HepG2 (cell line): ENCODE results near the gene PDE4D. TPM values are rescaled to one million over a fixed set of nuclear protein-coding genes. Genes with fewer than 3 reads are reported as not detected.

Experiments used
- ATAC-seq: fragments of 200-7000 bp; cut with Tn5 transposase; 3 replicates; pipeline ENCODE4 v1.9.1; 2020; ENCODE audit warnings: mild to moderate bottlenecking, moderate library complexity
- BruUV-seq: library from RNA; stranded (reverse); fragments of 400-500 nt; replicated peaks from 2 replicates; lab custom pipeline; 2021; lab: Mats Ljungman, UMichigan
- CTCF ChIA-PET: fragments of 300-600 bp; formaldehyde crosslinking; extraction: SDS; loops from one replicate; lab custom pipeline; 2021; ENCODE audit warnings: low total read pairs, inconsistent platforms, low intra/inter-chr PET ratio; lab: Yijun Ruan, JAX
- POLR2A ChIA-PET: fragments of 350-600 bp; sonication (Branson Sonifier 250); formaldehyde crosslinking; loops from one replicate; lab custom pipeline; 2020; ENCODE audit warnings: antibody characterized with exemption, inconsistent platforms; lab: Yijun Ruan, JAX
- DNase-seq: peaks from one replicate; pipeline ENCODE4 v3.0.0-alpha.2; 2015; ENCODE audit warnings: low spot score
- FAIRE-seq: peaks from 3 replicates; lab custom pipeline; 2011; peaks lifted over from hg19 to GRCh38; lab: Jason Lieb, UNC
- H2AFZ ChIP-seq: one replicate; pipeline ENCODE4 v1.6.1; 2011; ENCODE audit warnings: low read length, inconsistent platforms
- H3K27ac ChIP-seq: fragments of 300-600 bp; 3 replicates; pipeline ENCODE4 v1.8.0; 2011; ENCODE audit warnings: mixed run types, mild to moderate bottlenecking, mixed read lengths, low read length, inconsistent platforms; ENCODE audit not compliant: insufficient read depth; ENCODE audit errors: extremely low read length
- H3K27me3 ChIP-seq, 2 experiments: fragments of 200-600 bp in 1 of 2; 2 replicates in 1 of 2; 3 replicates in 1 of 2; pipeline versions ENCODE4 v1.6.0 to v1.8.0; 2011; ENCODE audit warnings: low read length in 2 of 2, mild to moderate bottlenecking in 2 of 2, moderate library complexity in 2 of 2, inconsistent platforms in 1 of 2; ENCODE audit not compliant: insufficient read depth in 2 of 2, control insufficient read depth in 1 of 2
- H3K36me3 ChIP-seq, 2 experiments: fragments of 200-600 bp in 1 of 2; replicated peaks in 1 of 2; 2 replicates in 1 of 2; 3 replicates in 1 of 2; pipeline versions ENCODE4 v1.5.1 to v1.8.0; 2011; ENCODE audit warnings: low read length in 2 of 2, inconsistent platforms in 1 of 2; ENCODE audit not compliant: insufficient read depth in 2 of 2, control insufficient read depth in 1 of 2
- H3K4me1 ChIP-seq: 2 replicates; pipeline ENCODE4 v1.5.1; 2012; ENCODE audit warnings: low read length, inconsistent platforms; ENCODE audit not compliant: insufficient read depth
- H3K4me2 ChIP-seq: 2 replicates; pipeline ENCODE4 v1.6.0; 2011; ENCODE audit warnings: low read depth, low read length, inconsistent platforms
- H3K4me3 ChIP-seq, 3 experiments: fragments of 200-600 bp in 1 of 3; sonication (generic), shearing (Covaris generic) in 1 of 3; replicated peaks in 1 of 3; 2 replicates each; pipeline ENCODE4 v1.5.1; 2011 to 2016; ENCODE audit warnings: low read length in 3 of 3, inconsistent platforms in 2 of 3, low read depth in 2 of 3, mild to moderate bottlenecking in 2 of 3, control low read depth in 1 of 3, mixed read lengths in 1 of 3; ENCODE audit not compliant: insufficient read depth in 1 of 3
- H3K79me2 ChIP-seq: one replicate; pipeline ENCODE4 v1.6.1; 2011; ENCODE audit warnings: low read length, inconsistent platforms; ENCODE audit not compliant: insufficient read depth
- H3K9ac ChIP-seq: 2 replicates; pipeline ENCODE4 v1.6.0; 2011; ENCODE audit warnings: mild to moderate bottlenecking, low read depth, low read length, inconsistent platforms; ENCODE audit not compliant: insufficient read depth
- H3K9me3 ChIP-seq: 2 replicates; pipeline ENCODE4 v1.5.1; 2012; ENCODE audit warnings: mild to moderate bottlenecking, low read length
- H4K20me1 ChIP-seq: 2 replicates; pipeline ENCODE4 v1.6.0; 2011; ENCODE audit warnings: inconsistent platforms, mild to moderate bottlenecking, low read length, moderate library complexity; ENCODE audit not compliant: insufficient read depth
- CENPX ChIP-seq: sonication (generic); formaldehyde crosslinking; IDR thresholded peaks from 2 replicates; pipeline ENCODE4 v1.9.0; 2021; ENCODE audit warnings: mild to moderate bottlenecking, missing genetic modification reagents, moderate library complexity
- GATAD1 ChIP-seq: IDR thresholded peaks from 2 replicates; pipeline ENCODE4 v1.6.1; 2016; ENCODE audit warnings: missing genetic modification reagents, missing compliant biosample characterization
- KDM5A ChIP-seq: fragments of 200-600 bp; sonication (generic); IDR thresholded peaks from 2 replicates; pipeline ENCODE4 v1.7.0; 2018; ENCODE audit warnings: antibody characterized with exemption, mild to moderate bottlenecking, low read length, borderline replicate concordance
- ZFP82 ChIP-seq: sonication (generic); formaldehyde crosslinking; IDR thresholded peaks from 2 replicates; pipeline ENCODE4 v1.5.1; 2020; ENCODE audit warnings: mild to moderate bottlenecking, missing genetic modification reagents, borderline replicate concordance
- ZNF333 ChIP-seq: sonication (generic); formaldehyde crosslinking; IDR thresholded peaks from 2 replicates; pipeline ENCODE4 v1.4.0; 2020; ENCODE audit warnings: mild to moderate bottlenecking, missing genetic modification reagents, borderline replicate concordance
- ZNF34 ChIP-seq: sonication (generic); formaldehyde crosslinking; IDR thresholded peaks from 2 replicates; pipeline ENCODE4 v1.4.0; 2020; ENCODE audit warnings: mild to moderate bottlenecking, missing genetic modification reagents, borderline replicate concordance
- ZNF720 ChIP-seq: sonication (generic); formaldehyde crosslinking; IDR thresholded peaks from 2 replicates; pipeline ENCODE4 v1.4.0; 2020; ENCODE audit warnings: missing genetic modification reagents
- WGBS: methylation state at CpG from one replicate; pipeline ENCODE4 v1.1.6; 2017; ENCODE audit warnings: low lambda C conversion rate; 5-methylcytosine and 5-hydroxymethylcytosine counted together
- in situ Hi-C: cut with HindIII; loops from 2 replicates; pipeline ENCODE4 v1.10.0; 2017; ENCODE audit warnings: low pct_unique_long_range_greater_than_20kb; ENCODE audit not compliant: extremely low pct_ligation_motif_present
- intact Hi-C: fragments of 100-400 bp; cut with micrococcal nuclease; formaldehyde crosslinking; loops from one replicate; pipeline ENCODE4 v1.10.0; 2022; ENCODE audit not compliant: unreplicated experiment
- polyA plus RNA-seq, 8 experiments: library from polyadenylated mRNA; depleted of rRNA in 3 of 8; stranded (reverse) in 7 of 8; unstranded in 1 of 8; fragments of >200 nt; fragmentation: Illumina TruSeq in 4 of 8; extraction: Trizol in 4 of 8; gene quantifications; 2 replicates each; pipeline versions ENCODE4 v1.2.1 to v1.2.3, GENCODE V29; 2011 to 2016; ENCODE audit warnings: low read depth in 4 of 8, missing spikeins in 1 of 8, mixed read lengths in 1 of 8; ENCODE audit not compliant: insufficient read depth in 1 of 8
- total RNA-seq, 5 experiments: library from RNA; depleted of rRNA; stranded (reverse); fragments of >200 nt; fragmentation: Illumina TruSeq; extraction: Trizol; gene quantifications; 2 replicates each; pipeline ENCODE4 v1.2.3, GENCODE V29; 2016; ENCODE audit warnings: low read depth in 1 of 5
- TF ChIP-seq, protein P1 (sequence below): sonication (generic); formaldehyde crosslinking; IDR thresholded peaks from 2 replicates; pipeline ENCODE4 v1.5.0; 2020; ENCODE audit warnings: missing genetic modification reagents, mild to moderate bottlenecking, borderline replicate concordance
- TF ChIP-seq, protein P2 (sequence below): sonication (generic); formaldehyde crosslinking; IDR thresholded peaks from 2 replicates; pipeline ENCODE4 v1.5.1; 2020; ENCODE audit warnings: mild to moderate bottlenecking, missing genetic modification reagents, borderline replicate concordance
- TF ChIP-seq, protein P3 (sequence below): sonication (generic); formaldehyde crosslinking; IDR thresholded peaks from 2 replicates; pipeline ENCODE4 v1.4.0; 2020; ENCODE audit warnings: missing genetic modification reagents
- TF ChIP-seq, protein P4 (sequence below): sonication (generic); formaldehyde crosslinking; conservative IDR thresholded peaks from 2 replicates; pipeline ENCODE4 v1.4.0; 2020; ENCODE audit warnings: missing genetic modification reagents

PDE4D gene
- total and polyA plus RNA-seq, 2 of the 13 experiments (the other 11 are each of a cell fraction or from before 2014, with no cell fraction given), result 7.0 to 12.2 TPM

DNA sequence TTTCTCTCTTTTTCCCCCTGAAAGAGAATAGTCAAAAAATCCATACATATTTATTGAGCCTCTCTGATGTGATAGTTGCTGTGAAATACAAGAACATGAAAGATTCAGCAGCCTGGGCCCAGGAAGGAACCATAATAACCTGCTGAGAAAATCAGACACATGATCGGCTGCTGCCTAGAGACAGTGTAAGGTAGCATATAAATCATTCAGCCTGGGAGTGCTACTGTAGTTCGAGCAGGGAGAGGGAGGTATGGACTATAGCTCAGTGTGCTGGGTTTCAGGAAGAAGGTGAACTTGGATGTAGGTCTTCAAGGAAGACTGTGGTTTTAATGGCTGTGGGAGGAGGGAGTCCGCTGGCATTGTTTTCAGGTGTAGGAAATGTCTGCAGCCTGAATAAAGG, 841.6 kb downstream of the PDE4D start:
- no peak for DNase-seq
- intact Hi-C loops, result no loop called here
- Histone ChIP-seq H3K4me1 (peaks cover 8% of the 10 kb centered on the region), H3K36me3 (no peaks in the 10 kb centered on the region), H3K27ac (no peak overlapping the region), H3K4me2 (no peak overlapping the region), H4K20me1 (no peaks in the 10 kb centered on the region), H3K9ac (no peak overlapping the region), H3K9me3 (no peaks in the 10 kb centered on the region), H3K79me2 (no peaks in the 10 kb centered on the region), H3K27me3 (no peaks in the 10 kb centered on the region), H3K4me3 (no peak overlapping the region), H2AFZ (no peak overlapping the region)
- no peak for ATAC-seq
- in situ Hi-C loops, result no loop called here
- no TSS peak for BruUV-seq
- CTCF ChIA-PET, result no interaction called here
- 55% methylated on average over 3 of the region's 3 CpGs for WGBS
- POLR2A ChIA-PET, result no interaction called here
- TF ChIP-seq CENPX, result no peak
- TF ChIP-seq, protein P1, sequence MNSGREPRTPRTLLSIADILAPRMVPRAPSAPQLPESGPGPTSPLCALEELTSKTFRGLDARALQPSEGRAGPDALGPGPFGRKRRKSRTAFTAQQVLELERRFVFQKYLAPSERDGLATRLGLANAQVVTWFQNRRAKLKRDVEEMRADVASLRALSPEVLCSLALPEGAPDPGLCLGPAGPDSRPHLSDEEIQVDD, result no peak
- TF ChIP-seq, protein P2, sequence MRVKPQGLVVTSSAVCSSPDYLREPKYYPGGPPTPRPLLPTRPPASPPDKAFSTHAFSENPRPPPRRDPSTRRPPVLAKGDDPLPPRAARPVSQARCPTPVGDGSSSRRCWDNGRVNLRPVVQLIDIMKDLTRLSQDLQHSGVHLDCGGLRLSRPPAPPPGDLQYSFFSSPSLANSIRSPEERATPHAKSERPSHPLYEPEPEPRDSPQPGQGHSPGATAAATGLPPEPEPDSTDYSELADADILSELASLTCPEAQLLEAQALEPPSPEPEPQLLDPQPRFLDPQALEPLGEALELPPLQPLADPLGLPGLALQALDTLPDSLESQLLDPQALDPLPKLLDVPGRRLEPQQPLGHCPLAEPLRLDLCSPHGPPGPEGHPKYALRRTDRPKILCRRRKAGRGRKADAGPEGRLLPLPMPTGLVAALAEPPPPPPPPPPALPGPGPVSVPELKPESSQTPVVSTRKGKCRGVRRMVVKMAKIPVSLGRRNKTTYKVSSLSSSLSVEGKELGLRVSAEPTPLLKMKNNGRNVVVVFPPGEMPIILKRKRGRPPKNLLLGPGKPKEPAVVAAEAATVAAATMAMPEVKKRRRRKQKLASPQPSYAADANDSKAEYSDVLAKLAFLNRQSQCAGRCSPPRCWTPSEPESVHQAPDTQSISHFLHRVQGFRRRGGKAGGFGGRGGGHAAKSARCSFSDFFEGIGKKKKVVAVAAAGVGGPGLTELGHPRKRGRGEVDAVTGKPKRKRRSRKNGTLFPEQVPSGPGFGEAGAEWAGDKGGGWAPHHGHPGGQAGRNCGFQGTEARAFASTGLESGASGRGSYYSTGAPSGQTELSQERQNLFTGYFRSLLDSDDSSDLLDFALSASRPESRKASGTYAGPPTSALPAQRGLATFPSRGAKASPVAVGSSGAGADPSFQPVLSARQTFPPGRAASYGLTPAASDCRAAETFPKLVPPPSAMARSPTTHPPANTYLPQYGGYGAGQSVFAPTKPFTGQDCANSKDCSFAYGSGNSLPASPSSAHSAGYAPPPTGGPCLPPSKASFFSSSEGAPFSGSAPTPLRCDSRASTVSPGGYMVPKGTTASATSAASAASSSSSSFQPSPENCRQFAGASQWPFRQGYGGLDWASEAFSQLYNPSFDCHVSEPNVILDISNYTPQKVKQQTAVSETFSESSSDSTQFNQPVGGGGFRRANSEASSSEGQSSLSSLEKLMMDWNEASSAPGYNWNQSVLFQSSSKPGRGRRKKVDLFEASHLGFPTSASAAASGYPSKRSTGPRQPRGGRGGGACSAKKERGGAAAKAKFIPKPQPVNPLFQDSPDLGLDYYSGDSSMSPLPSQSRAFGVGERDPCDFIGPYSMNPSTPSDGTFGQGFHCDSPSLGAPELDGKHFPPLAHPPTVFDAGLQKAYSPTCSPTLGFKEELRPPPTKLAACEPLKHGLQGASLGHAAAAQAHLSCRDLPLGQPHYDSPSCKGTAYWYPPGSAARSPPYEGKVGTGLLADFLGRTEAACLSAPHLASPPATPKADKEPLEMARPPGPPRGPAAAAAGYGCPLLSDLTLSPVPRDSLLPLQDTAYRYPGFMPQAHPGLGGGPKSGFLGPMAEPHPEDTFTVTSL (CRISPR knock-in tag), result no peak
- TF ChIP-seq ZFP82, result no peak
- no peak for TF ChIP-seq GATAD1 (CRISPR knock-in tag)
- no peak for TF ChIP-seq ZNF34 (CRISPR knock-in tag)
- TF ChIP-seq, protein P3, sequence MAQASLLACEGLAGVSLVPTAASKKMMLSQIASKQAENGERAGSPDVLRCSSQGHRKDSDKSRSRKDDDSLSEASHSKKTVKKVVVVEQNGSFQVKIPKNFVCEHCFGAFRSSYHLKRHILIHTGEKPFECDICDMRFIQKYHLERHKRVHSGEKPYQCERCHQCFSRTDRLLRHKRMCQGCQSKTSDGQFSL, result no peak
- no peak for TF ChIP-seq KDM5A
- TF ChIP-seq ZNF720 (CRISPR knock-in tag), result no peak
- no peak for TF ChIP-seq ZNF333
- TF ChIP-seq, protein P4, sequence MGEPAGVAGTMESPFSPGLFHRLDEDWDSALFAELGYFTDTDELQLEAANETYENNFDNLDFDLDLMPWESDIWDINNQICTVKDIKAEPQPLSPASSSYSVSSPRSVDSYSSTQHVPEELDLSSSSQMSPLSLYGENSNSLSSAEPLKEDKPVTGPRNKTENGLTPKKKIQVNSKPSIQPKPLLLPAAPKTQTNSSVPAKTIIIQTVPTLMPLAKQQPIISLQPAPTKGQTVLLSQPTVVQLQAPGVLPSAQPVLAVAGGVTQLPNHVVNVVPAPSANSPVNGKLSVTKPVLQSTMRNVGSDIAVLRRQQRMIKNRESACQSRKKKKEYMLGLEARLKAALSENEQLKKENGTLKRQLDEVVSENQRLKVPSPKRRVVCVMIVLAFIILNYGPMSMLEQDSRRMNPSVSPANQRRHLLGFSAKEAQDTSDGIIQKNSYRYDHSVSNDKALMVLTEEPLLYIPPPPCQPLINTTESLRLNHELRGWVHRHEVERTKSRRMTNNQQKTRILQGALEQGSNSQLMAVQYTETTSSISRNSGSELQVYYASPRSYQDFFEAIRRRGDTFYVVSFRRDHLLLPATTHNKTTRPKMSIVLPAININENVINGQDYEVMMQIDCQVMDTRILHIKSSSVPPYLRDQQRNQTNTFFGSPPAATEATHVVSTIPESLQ, result no peak
- FAIRE-seq, result no peak
